Calu3 (cell line): Measurements from ENCODE around the gene DEK. TPM values are rescaled to one million over a fixed set of nuclear protein-coding genes. Genes with fewer than 3 reads are reported as not detected.

Source experiments
- BruUV-seq: library from RNA; stranded (reverse); fragments of 400-500 nt; replicated peaks from 2 replicates; lab custom pipeline; 2021; lab: Mats Ljungman, UMichigan
- CTCF ChIA-PET: fragments of 300-600 bp; sonication (Branson Sonifier 250); formaldehyde crosslinking; loops from one replicate; lab custom pipeline; 2022; ENCODE audit warnings: antibody characterized with exemption; lab: Charles Lee
- DNase-seq: peaks from one replicate; pipeline ENCODE4 v3.0.0; 2022
- H3K27ac Mint-ChIP-seq: one replicate; pipeline ENCODE4 v1.8.0; 2022; ENCODE audit warnings: mixed read lengths; ENCODE audit not compliant: unreplicated experiment
- H3K27me3 Mint-ChIP-seq: one replicate; pipeline ENCODE4 v1.8.0; 2022; ENCODE audit warnings: mixed read lengths; ENCODE audit not compliant: unreplicated experiment
- H3K36me3 Mint-ChIP-seq: one replicate; pipeline ENCODE4 v1.8.0; 2022; ENCODE audit warnings: mild to moderate bottlenecking, moderate library complexity, mixed read lengths; ENCODE audit not compliant: insufficient read depth, unreplicated experiment
- H3K4me1 Mint-ChIP-seq: one replicate; pipeline ENCODE4 v1.8.0; 2022; ENCODE audit warnings: mild to moderate bottlenecking, low read depth, mixed read lengths; ENCODE audit not compliant: unreplicated experiment
- H3K4me3 Mint-ChIP-seq: one replicate; pipeline ENCODE4 v1.8.0; 2022; ENCODE audit warnings: mild to moderate bottlenecking, low read depth, moderate library complexity, mixed read lengths; ENCODE audit not compliant: unreplicated experiment
- H3K9me3 Mint-ChIP-seq: one replicate; pipeline ENCODE4 v1.8.0; 2022; ENCODE audit warnings: low read depth, mixed read lengths; ENCODE audit not compliant: unreplicated experiment
- intact Hi-C: fragments of 100-400 bp; cut with micrococcal nuclease; formaldehyde crosslinking; loops from one replicate; pipeline ENCODE4 v1.10.0; 2022; ENCODE audit not compliant: unreplicated experiment
- total RNA-seq: library from RNA; stranded (reverse); gene quantifications from 2 replicates; pipeline ENCODE4 v1.2.3, GENCODE V29; 2022
- TF ChIP-seq, protein P1 (sequence below): fragments of 200-600 bp; IDR thresholded peaks from one replicate; pipeline ENCODE4 v1.8.0; 2022; ENCODE audit warnings: antibody characterized with exemption; ENCODE audit not compliant: unreplicated experiment

DEK gene
- total RNA-seq, 1 experiment from 2014 or later: 108 TPM

DNA sequence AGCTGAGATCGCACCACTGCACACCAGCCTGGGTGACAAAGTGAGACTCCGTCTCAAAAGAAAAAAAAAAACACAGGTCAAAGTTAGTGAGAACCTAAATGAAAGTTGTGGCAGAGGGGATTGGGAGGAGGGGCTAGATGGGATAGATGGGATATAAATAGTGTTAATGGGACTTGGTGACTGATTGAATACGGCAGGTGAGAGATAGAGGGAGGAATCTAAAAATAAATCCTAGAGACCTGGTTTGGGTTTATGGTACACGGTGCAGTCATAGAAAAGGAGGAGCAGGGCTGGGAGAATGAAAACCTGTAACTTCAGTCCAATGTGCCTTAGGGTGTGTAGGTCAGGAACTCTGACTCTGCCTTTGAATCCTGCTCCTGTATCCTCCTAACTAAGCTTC, 25.0 kb upstream of the DEK start:
- TF ChIP-seq, protein P1, sequence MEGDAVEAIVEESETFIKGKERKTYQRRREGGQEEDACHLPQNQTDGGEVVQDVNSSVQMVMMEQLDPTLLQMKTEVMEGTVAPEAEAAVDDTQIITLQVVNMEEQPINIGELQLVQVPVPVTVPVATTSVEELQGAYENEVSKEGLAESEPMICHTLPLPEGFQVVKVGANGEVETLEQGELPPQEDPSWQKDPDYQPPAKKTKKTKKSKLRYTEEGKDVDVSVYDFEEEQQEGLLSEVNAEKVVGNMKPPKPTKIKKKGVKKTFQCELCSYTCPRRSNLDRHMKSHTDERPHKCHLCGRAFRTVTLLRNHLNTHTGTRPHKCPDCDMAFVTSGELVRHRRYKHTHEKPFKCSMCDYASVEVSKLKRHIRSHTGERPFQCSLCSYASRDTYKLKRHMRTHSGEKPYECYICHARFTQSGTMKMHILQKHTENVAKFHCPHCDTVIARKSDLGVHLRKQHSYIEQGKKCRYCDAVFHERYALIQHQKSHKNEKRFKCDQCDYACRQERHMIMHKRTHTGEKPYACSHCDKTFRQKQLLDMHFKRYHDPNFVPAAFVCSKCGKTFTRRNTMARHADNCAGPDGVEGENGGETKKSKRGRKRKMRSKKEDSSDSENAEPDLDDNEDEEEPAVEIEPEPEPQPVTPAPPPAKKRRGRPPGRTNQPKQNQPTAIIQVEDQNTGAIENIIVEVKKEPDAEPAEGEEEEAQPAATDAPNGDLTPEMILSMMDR: no peak
- H3K4me3 Mint-ChIP-seq: no peak overlapping the region

DNA sequence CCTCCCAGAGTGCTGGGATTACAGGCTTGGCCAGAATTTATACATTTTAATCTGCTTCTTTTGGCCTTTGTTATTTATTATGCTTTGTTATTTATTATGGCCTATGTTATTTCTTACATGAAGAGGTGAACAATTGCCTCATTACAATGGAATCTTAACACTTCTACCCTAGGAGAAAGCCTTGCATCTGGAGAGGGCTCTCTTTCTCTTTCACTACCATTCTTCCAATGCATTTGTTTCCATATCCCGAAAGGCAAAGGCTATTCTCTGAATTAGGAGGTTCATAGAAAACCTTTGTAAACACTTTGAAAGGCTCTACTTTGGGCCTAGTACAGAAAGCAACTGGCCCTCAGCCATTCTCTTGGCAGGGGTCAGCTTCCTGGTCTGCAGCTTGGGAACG, 19.9 kb upstream of the DEK start:
- intact Hi-C loops: no loop called here
- Mint-ChIP-seq H3K9me3 (no peaks in the 10 kb centered on the region), H3K4me1 (no peaks in the 10 kb centered on the region), H3K36me3 (no peaks in the 10 kb centered on the region), H3K4me3 (no peak overlapping the region), H3K27me3 (no peaks in the 10 kb centered on the region), H3K27ac (no peak overlapping the region)
- DNase-seq: no peak
- no TSS peak for BruUV-seq
- TF ChIP-seq, protein P1: no peak
- CTCF ChIA-PET: no interaction called here

More for the DNA sequence above, 25.0 kb upstream of the DEK start:
- DNase-seq: no peak
- Mint-ChIP-seq H3K4me1 (no peaks in the 10 kb centered on the region), H3K27ac (no peak overlapping the region), H3K27me3 (no peaks in the 10 kb centered on the region), H3K9me3 (no peaks in the 10 kb centered on the region), H3K36me3 (no peaks in the 10 kb centered on the region)
- CTCF ChIA-PET: no interaction called here
- no TSS peak for BruUV-seq
- intact Hi-C loops: no loop called here

DNA sequence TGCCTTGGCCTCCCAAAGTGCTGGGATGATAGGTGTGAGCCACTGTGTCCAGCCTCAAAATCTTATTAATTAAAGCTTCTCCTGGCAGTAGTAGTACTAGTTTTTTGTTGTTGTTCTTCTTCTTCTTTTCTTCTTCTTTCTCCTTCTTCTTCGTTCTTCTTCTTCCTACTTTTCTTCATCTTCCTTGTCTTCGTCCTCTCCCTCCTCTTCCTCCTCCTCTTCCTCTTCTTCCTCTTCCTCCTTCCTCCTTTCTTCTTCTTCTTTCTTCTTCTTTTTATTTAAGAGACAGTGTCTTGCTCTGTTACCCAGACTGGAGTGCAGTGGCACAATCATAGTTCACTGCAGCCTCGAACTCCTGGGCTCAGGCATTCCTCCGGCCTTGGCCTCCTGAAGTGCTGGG, 17.2 kb upstream of the DEK start:
- Mint-ChIP-seq H3K27me3 (peaks cover 21% of the 10 kb centered on the region), H3K36me3 (peaks cover 13% of the 10 kb centered on the region), H3K27ac (no peak overlapping the region), H3K4me3 (no peak overlapping the region), H3K9me3 (no peaks in the 10 kb centered on the region), H3K4me1 (no peaks in the 10 kb centered on the region)
- TF ChIP-seq, protein P1: no peak
- no peak for DNase-seq
- intact Hi-C loops: no loop called here
- BruUV-seq: no TSS peak
- CTCF ChIA-PET: no interaction called here

DNA sequence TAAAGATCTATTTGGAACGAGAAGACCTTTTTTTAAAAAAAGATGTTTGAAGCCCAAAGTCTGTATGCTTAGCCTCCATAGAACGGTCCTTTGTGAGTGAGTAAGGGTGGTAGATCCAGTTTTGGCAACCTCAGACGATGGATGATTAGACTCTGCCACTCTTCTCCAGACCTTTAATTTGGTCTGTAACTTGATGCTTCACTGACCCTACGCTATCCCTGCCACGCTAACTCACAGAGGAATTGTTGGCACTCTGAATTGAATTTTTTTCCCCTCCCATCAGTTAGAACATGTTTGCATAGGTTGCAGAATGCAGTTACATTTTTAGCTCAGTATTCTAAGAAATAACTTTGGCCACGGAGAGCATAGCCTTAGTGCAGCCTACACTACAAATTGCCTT, 15.8 kb upstream of the DEK start:
- no peak overlapping the region for H3K27ac Mint-ChIP-seq
- intact Hi-C loops: no loop called here
- H3K4me3 Mint-ChIP-seq: no peak overlapping the region
- BruUV-seq: no TSS peak
- TF ChIP-seq, protein P1: no peak
- H3K36me3 Mint-ChIP-seq: peaks cover 13% of the 10 kb centered on the region
- CTCF ChIA-PET: no interaction called here
- H3K9me3 Mint-ChIP-seq: no peaks in the 10 kb centered on the region
- H3K27me3 Mint-ChIP-seq: peaks cover 36% of the 10 kb centered on the region
- DNase-seq: no peak
- no peaks in the 10 kb centered on the region for H3K4me1 Mint-ChIP-seq

DNA sequence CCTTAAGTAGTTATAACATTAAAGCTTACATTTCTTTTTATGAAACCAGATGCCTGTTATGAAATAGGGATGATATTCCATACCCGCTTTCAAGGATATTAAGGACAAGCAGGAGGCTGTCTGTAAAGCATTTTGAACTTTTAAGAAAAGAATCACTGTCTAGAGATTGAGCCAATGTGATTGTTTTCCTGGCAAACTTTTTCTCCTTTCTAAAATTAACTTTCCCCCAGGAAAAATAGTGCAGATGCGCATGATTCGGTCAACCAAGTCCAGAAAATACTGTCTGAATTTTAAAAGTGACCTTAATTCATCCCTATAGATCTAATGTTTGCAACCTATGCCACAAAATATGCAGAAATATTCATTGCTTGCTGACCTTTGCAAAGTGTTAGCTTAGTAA, 15.1 kb upstream of the DEK start:
- CTCF ChIA-PET: no interaction called here
- TF ChIP-seq, protein P1: no peak
- BruUV-seq: no TSS peak
- Mint-ChIP-seq H3K4me1 (no peaks in the 10 kb centered on the region), H3K27me3 (peaks cover 39% of the 10 kb centered on the region), H3K36me3 (peaks cover 13% of the 10 kb centered on the region), H3K4me3 (no peak overlapping the region), H3K9me3 (no peaks in the 10 kb centered on the region), H3K27ac (no peak overlapping the region)
- intact Hi-C loops: no loop called here
- DNase-seq: no peak
